SU-DHL-6 (cell line): ENCODE results near the gene EVC2.

Experiments
- H2AFZ ChIP-seq: fragments of 200-600 bp; sonication (generic); 2 replicates; pipeline ENCODE4 v1.6.1; 2014; ENCODE audit warnings: low read depth, mild to moderate bottlenecking, moderate library complexity, mixed read lengths, antibody characterized with exemption, low read length; ENCODE audit not compliant: severe bottlenecking
- H3F3A ChIP-seq: fragments of 200-600 bp; shearing (Covaris generic); 2 replicates; pipeline ENCODE4 v1.6.0; 2016; ENCODE audit warnings: antibody characterized with exemption, mild to moderate bottlenecking; ENCODE audit not compliant: insufficient read depth
- H3K27ac ChIP-seq: fragments of 200-600 bp; sonication (generic); 2 replicates; pipeline ENCODE4 v1.5.1; 2016; ENCODE audit warnings: low read depth, mild to moderate bottlenecking, low read length, moderate library complexity, mixed read lengths
- H3K27me3 ChIP-seq: fragments of 200-600 bp; sonication (generic), shearing (Covaris generic); 2 replicates; pipeline ENCODE4 v1.6.0; 2014; ENCODE audit warnings: mild to moderate bottlenecking, low read length
- H3K36me3 ChIP-seq: fragments of 200-600 bp; sonication (generic); 2 replicates; pipeline ENCODE4 v1.6.1; 2014; ENCODE audit warnings: mild to moderate bottlenecking, low read length, mixed read lengths
- H3K4me2 ChIP-seq: fragments of 300-600, 200-600 bp; shearing (Covaris generic), sonication (generic); 2 replicates; pipeline ENCODE4 v1.6.0; 2014; ENCODE audit warnings: low read length, low read depth, mild to moderate bottlenecking; ENCODE audit not compliant: poor library complexity, severe bottlenecking
- H3K4me3 ChIP-seq: fragments of 200-600 bp; sonication (generic); 2 replicates; pipeline ENCODE4 v1.5.1; 2014; ENCODE audit warnings: antibody characterized with exemption, low read length, mild to moderate bottlenecking, mixed read lengths; ENCODE audit not compliant: insufficient read depth, poor library complexity, severe bottlenecking
- H3K79me2 ChIP-seq: fragments of 200-600 bp; sonication (generic); 2 replicates; pipeline ENCODE4 v1.6.1; 2014; ENCODE audit warnings: mild to moderate bottlenecking, low read length, moderate library complexity; ENCODE audit not compliant: insufficient read depth
- H3K9ac ChIP-seq: fragments of 200-600 bp; sonication (generic); 2 replicates; pipeline ENCODE4 v1.7.0; 2014; ENCODE audit warnings: mild to moderate bottlenecking, low read length
- H3K9me2 ChIP-seq: fragments of 200-600 bp; sonication (generic); replicated peaks from 2 replicates; pipeline ENCODE4 v1.6.1; 2014; ENCODE audit warnings: low read length; ENCODE audit not compliant: insufficient read depth
- H3K9me3 ChIP-seq: fragments of 200-600 bp; sonication (generic); 2 replicates; pipeline ENCODE4 v1.6.1; 2014; ENCODE audit warnings: low read length, mixed read lengths; ENCODE audit not compliant: insufficient read depth
- H4K20me1 ChIP-seq: fragments of 200-600 bp; sonication (generic); 2 replicates; pipeline ENCODE4 v1.6.1; 2014; ENCODE audit warnings: low read depth, mild to moderate bottlenecking, antibody characterized with exemption, low read length, moderate library complexity, mixed read lengths
- EZH2phosphoT487 ChIP-seq: fragments of 200-600 bp; sonication (generic), shearing (Covaris generic); conservative IDR thresholded peaks from 2 replicates; pipeline ENCODE4 v1.6.1; 2018; ENCODE audit warnings: mild to moderate bottlenecking, antibody characterized with exemption, low read length, moderate library complexity, mixed read lengths
- TF ChIP-seq, protein P1 (sequence below): fragments of 200-600 bp; sonication (generic); IDR thresholded peaks from one replicate; pipeline ENCODE4 v1.5.1; 2017; ENCODE audit warnings: antibody characterized with exemption, mild to moderate bottlenecking, low read length, moderate library complexity; ENCODE audit not compliant: insufficient read depth, poor library complexity, severe bottlenecking

EVC2 gene

DNA sequence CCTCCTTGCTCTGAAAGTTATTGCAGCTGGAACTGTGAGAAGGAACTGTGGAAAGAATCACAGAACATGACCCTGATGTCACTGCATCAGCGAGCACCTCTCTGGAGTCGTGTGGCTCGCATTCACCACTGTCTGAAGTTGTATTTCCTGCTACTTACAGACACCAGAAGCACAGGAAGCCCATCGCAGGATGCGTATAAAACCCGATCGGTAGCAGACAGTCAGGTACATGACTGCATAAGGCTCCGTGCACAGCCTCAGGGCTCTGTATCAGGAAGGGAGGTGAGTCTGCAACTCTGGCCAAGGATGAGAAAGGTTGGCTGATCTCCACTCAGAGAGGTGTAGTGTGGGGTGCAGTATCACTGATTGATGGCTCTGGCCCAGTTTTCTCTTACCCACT is 134.4 kb downstream of the EVC2 start:
- TF ChIP-seq, protein P1, sequence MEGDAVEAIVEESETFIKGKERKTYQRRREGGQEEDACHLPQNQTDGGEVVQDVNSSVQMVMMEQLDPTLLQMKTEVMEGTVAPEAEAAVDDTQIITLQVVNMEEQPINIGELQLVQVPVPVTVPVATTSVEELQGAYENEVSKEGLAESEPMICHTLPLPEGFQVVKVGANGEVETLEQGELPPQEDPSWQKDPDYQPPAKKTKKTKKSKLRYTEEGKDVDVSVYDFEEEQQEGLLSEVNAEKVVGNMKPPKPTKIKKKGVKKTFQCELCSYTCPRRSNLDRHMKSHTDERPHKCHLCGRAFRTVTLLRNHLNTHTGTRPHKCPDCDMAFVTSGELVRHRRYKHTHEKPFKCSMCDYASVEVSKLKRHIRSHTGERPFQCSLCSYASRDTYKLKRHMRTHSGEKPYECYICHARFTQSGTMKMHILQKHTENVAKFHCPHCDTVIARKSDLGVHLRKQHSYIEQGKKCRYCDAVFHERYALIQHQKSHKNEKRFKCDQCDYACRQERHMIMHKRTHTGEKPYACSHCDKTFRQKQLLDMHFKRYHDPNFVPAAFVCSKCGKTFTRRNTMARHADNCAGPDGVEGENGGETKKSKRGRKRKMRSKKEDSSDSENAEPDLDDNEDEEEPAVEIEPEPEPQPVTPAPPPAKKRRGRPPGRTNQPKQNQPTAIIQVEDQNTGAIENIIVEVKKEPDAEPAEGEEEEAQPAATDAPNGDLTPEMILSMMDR = no peak
- TF ChIP-seq EZH2phosphoT487 = no peak
- H3K27me3 ChIP-seq = no peaks in the 10 kb centered on the region
- H3K4me3 ChIP-seq = no peak overlapping the region
- H3K4me2 ChIP-seq = no peak overlapping the region
- H3K27ac ChIP-seq = no peak overlapping the region
- H4K20me1 ChIP-seq = no peaks in the 10 kb centered on the region
- H2AFZ ChIP-seq = no peak overlapping the region
- no peaks in the 10 kb centered on the region for H3K9me2 ChIP-seq
- no peaks in the 10 kb centered on the region for H3K9me3 ChIP-seq
- no peaks in the 10 kb centered on the region for H3F3A ChIP-seq
- no peaks in the 10 kb centered on the region for H3K79me2 ChIP-seq
- no peaks in the 10 kb centered on the region for H3K36me3 ChIP-seq
- no peak overlapping the region for H3K9ac ChIP-seq

DNA sequence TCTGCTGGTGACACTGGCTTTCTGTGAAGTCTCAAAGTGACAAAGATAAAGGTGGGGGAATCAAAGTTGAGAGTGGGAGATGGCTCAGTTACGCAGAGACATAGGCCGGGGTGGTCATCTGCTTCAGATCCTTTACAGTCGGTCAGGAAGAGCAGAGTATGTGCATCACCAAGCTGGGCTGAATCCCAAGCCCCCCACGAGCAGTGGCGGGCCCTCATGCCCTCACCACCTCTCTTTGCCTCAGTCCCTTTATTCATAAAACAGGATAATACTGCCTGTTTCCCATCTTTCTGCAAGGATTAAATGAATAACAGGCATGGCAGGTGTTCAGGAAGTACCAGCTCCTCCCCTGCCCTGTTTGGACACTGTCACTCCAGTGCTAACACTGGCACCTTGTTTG is 135.6 kb downstream of the EVC2 start:
- Histone ChIP-seq H3K36me3 (no peaks in the 10 kb centered on the region), H3F3A (no peaks in the 10 kb centered on the region), H3K4me2 (no peak overlapping the region), H3K4me3 (no peak overlapping the region), H4K20me1 (no peaks in the 10 kb centered on the region), H3K9me2 (no peaks in the 10 kb centered on the region), H3K9ac (no peak overlapping the region), H3K27ac (no peak overlapping the region), H3K27me3 (no peaks in the 10 kb centered on the region), H3K9me3 (no peaks in the 10 kb centered on the region), H2AFZ (no peak overlapping the region), H3K79me2 (no peaks in the 10 kb centered on the region)
- no peak for TF ChIP-seq EZH2phosphoT487
- TF ChIP-seq, protein P1 = no peak

DNA sequence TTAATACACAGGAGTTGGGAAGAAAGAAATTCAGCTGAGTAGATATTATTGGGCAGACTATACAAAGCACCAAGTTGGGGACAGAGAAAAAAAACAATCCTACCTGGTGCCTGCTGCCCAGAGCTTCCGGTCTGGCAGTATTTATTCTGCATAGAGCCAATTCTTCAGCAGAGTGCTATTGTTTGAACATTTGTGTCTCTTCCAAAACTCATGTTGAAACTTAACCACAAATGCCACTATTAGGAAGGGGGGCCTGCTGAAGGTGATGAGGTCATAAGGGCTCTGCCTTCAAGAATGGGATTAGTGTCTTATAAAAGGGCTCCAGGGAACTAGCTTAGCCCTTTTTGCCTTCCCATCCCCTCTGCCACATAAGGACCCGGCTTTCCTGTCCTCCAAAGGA is 136.2 kb downstream of the EVC2 start:
- H3K79me2 ChIP-seq = no peaks in the 10 kb centered on the region
- TF ChIP-seq, protein P1 = no peak
- no peak for TF ChIP-seq EZH2phosphoT487
- no peaks in the 10 kb centered on the region for H3K9me2 ChIP-seq
- no peaks in the 10 kb centered on the region for H3K36me3 ChIP-seq
- H3K9me3 ChIP-seq = no peaks in the 10 kb centered on the region
- H3F3A ChIP-seq = no peaks in the 10 kb centered on the region
- no peak overlapping the region for H3K27ac ChIP-seq
- no peak overlapping the region for H3K9ac ChIP-seq
- H4K20me1 ChIP-seq = no peaks in the 10 kb centered on the region
- H2AFZ ChIP-seq = no peak overlapping the region
- H3K4me2 ChIP-seq = no peak overlapping the region
- H3K4me3 ChIP-seq = no peak overlapping the region
- H3K27me3 ChIP-seq = no peaks in the 10 kb centered on the region
